HEK293T (cell line): Measurements from ENCODE around the gene CLCNKB.

Experiments used
- CTCF ChIA-PET: fragments of 350-600 bp; formaldehyde crosslinking; extraction: SDS; loops from one replicate; lab custom pipeline; 2021; ENCODE audit warnings: antibody characterized with exemption, inconsistent platforms; lab: Yijun Ruan, JAX
- POLR2A ChIA-PET: fragments of 350-600 bp; formaldehyde crosslinking; extraction: SDS; loops from one replicate; lab custom pipeline; 2020; ENCODE audit warnings: antibody characterized with exemption, inconsistent platforms; lab: Yijun Ruan, JAX
- DNase-seq: peaks from one replicate; pipeline ENCODE4 v3.0.0; 2012; ENCODE audit warnings: mixed read lengths; ENCODE audit errors: extremely low spot score
- ARNT ChIP-seq: fragments of 450-650 bp; IDR thresholded peaks from 2 replicates; pipeline ENCODE4 v1.6.1; 2017; ENCODE audit warnings: mild to moderate bottlenecking
- BHLHE40 ChIP-seq: fragments of 450-650 bp; IDR thresholded peaks from 2 replicates; pipeline ENCODE4 v1.6.1; 2016; ENCODE audit warnings: mild to moderate bottlenecking, moderate library complexity, borderline replicate concordance
- CTBP1 ChIP-seq: fragments of 450-650 bp; IDR thresholded peaks from 2 replicates; pipeline ENCODE4 v1.6.1; 2016; ENCODE audit warnings: borderline replicate concordance
- ELF4 ChIP-seq: fragments of 450-650 bp; IDR thresholded peaks from 2 replicates; pipeline ENCODE4 v1.6.1; 2017; ENCODE audit warnings: antibody characterized with exemption
- FOXA1 ChIP-seq: fragments of 450-650 bp; IDR thresholded peaks from 2 replicates; pipeline ENCODE4 v1.6.1; 2016; ENCODE audit warnings: mild to moderate bottlenecking
- FOXK2 ChIP-seq: fragments of 450-650 bp; IDR thresholded peaks from 2 replicates; pipeline ENCODE4 v1.6.1; 2016; ENCODE audit warnings: mild to moderate bottlenecking
- FOXM1 ChIP-seq: fragments of 450-650 bp; IDR thresholded peaks from 2 replicates; pipeline ENCODE4 v1.6.1; 2017; ENCODE audit warnings: mild to moderate bottlenecking, borderline replicate concordance
- HDGF ChIP-seq: fragments of 450-650 bp; IDR thresholded peaks from 2 replicates; pipeline ENCODE4 v1.6.1; 2017; ENCODE audit warnings: antibody characterized with exemption, borderline replicate concordance
- L3MBTL2 ChIP-seq: fragments of 450-650 bp; conservative IDR thresholded peaks from 2 replicates; pipeline ENCODE4 v1.6.1; 2016; ENCODE audit warnings: mild to moderate bottlenecking
- LEF1 ChIP-seq: fragments of 450-650 bp; IDR thresholded peaks from 2 replicates; pipeline ENCODE4 v1.6.1; 2017; ENCODE audit warnings: mild to moderate bottlenecking, borderline replicate concordance
- NFRKB ChIP-seq: fragments of 450-650 bp; IDR thresholded peaks from 2 replicates; pipeline ENCODE4 v1.6.1; 2016; ENCODE audit warnings: mild to moderate bottlenecking, moderate library complexity
- PKNOX1 ChIP-seq: fragments of 450-650 bp; IDR thresholded peaks from 2 replicates; pipeline ENCODE4 v1.6.1; 2016
- SP1 ChIP-seq: fragments of 450-650 bp; IDR thresholded peaks from 2 replicates; pipeline ENCODE4 v1.6.1; 2017
- SUZ12 ChIP-seq: fragments of 450-650 bp; IDR thresholded peaks from 2 replicates; pipeline ENCODE4 v1.6.1; 2016; ENCODE audit warnings: mild to moderate bottlenecking
- TARDBP ChIP-seq: fragments of 450-650 bp; IDR thresholded peaks from 2 replicates; pipeline ENCODE4 v1.6.1; 2016
- ZNF384 ChIP-seq: fragments of 450-650 bp; IDR thresholded peaks from 2 replicates; pipeline ENCODE4 v1.6.1; 2016

Gene CLCNKB

GRCh38 chr1:16010837-16011236, 32.7 kb upstream of the CLCNKB start:
- DNase-seq, result no peak
- ChIA-PET POLR2A (interaction anchor here (1.7 kb wide), 1 partner anchor 43 kb away, joined by 4 read pairs; no protein-coding TSS in a partner anchor), CTCF (interaction anchor here (1.0 to 1.4 kb wide), 2 partner anchors 8 to 9 kb away, joined by 3 read pairs; partner anchors contain the start of gene HSPB7)
- TF ChIP-seq ARNT, result no peak
- TF ChIP-seq LEF1, result no peak
- TF ChIP-seq SUZ12, result no peak
- no peak for TF ChIP-seq TARDBP

- ChIA-PET POLR2A (no interaction called here), CTCF (no interaction called here)
- no peak for TF ChIP-seq PKNOX1
- TF ChIP-seq TARDBP, result no peak
- no peak for TF ChIP-seq ARNT
- no peak for TF ChIP-seq ZNF384
- no peak for TF ChIP-seq HDGF
- TF ChIP-seq NFRKB, result no peak
- no peak for TF ChIP-seq SUZ12
- no peak for TF ChIP-seq CTBP1
- TF ChIP-seq BHLHE40, result no peak
- no peak for TF ChIP-seq FOXK2
- no peak for TF ChIP-seq SP1
- TF ChIP-seq FOXM1, result no peak
- no peak for DNase-seq
Measured at GRCh38 chr1:16011936-16012589, 31.5 kb upstream of the CLCNKB start.

- no peak for DNase-seq
- POLR2A ChIA-PET, result no interaction called here
- TF ChIP-seq SP1, result no peak
- TF ChIP-seq FOXM1, result no peak
- no peak for TF ChIP-seq ARNT
- TF ChIP-seq NFRKB, result no peak
- TF ChIP-seq BHLHE40, result no peak
- no peak for TF ChIP-seq SUZ12
- TF ChIP-seq ELF4, result no peak
- TF ChIP-seq ZNF384, result no peak
- TF ChIP-seq LEF1, result no peak
- no peak for TF ChIP-seq FOXA1
- no peak for TF ChIP-seq PKNOX1
- TF ChIP-seq TARDBP, result no peak
- no peak for TF ChIP-seq HDGF
- TF ChIP-seq L3MBTL2, result no peak
- TF ChIP-seq FOXK2, result no peak
- no peak for TF ChIP-seq CTBP1
- CTCF ChIA-PET, result no interaction called here
Measured at GRCh38 chr1:16012590-16013219, 30.9 kb upstream of the CLCNKB start.

GRCh38 chr1:16013220-16013907, 30.2 kb upstream of the CLCNKB start:
- ChIA-PET POLR2A (no interaction called here), CTCF (no interaction called here)
- no peak for DNase-seq
- TF ChIP-seq CTBP1, result no peak
- TF ChIP-seq FOXA1, result no peak
- no peak for TF ChIP-seq FOXK2
- TF ChIP-seq ZNF384, result no peak
- TF ChIP-seq SUZ12, result no peak
- TF ChIP-seq FOXM1, result no peak
- TF ChIP-seq HDGF, result no peak
- no peak for TF ChIP-seq PKNOX1
- no peak for TF ChIP-seq TARDBP
- no peak for TF ChIP-seq NFRKB
- no peak for TF ChIP-seq ARNT
- no peak for TF ChIP-seq ELF4
- no peak for TF ChIP-seq L3MBTL2
- no peak for TF ChIP-seq LEF1

GRCh38 chr1:16013908-16014258, 29.7 kb upstream of the CLCNKB start:
- TF ChIP-seq LEF1 (no peak), SP1 (no peak), BHLHE40 (no peak), FOXM1 (no peak), CTBP1 (no peak)
- CTCF ChIA-PET, result no interaction called here
- DNase-seq, result no peak
- POLR2A ChIA-PET, result no interaction called here
